Sigmoid colon (tissue), 4 donors: ENCODE results near the gene UBE2E1.

Source experiments
- EP300 ChIP-seq, 4 donors: sonication (generic); formaldehyde crosslinking; IDR thresholded peaks; one replicate each; pipeline ENCODE4 v1.6.1; 2017; ENCODE audit warnings: antibody characterized with exemption in 4 of 4
- POLR2A ChIP-seq, 2 donors: fragments of 450-650 bp; IDR thresholded peaks; one replicate each; pipeline ENCODE4 v1.6.1; 2016; ENCODE audit warnings: antibody characterized with exemption in 2 of 2, mild to moderate bottlenecking in 2 of 2, moderate library complexity in 2 of 2
- POLR2AphosphoS5 ChIP-seq, 4 donors: sonication (generic); formaldehyde crosslinking; IDR thresholded peaks; one replicate each; pipeline ENCODE4 v1.6.1; 2017; ENCODE audit warnings: antibody characterized with exemption in 4 of 4
- TF ChIP-seq, protein P1 (sequence below), 4 experiments: fragments of 450-650 bp in 3 of 4; fragments of 200-600 bp in 1 of 4; IDR thresholded peaks; one replicate each; pipeline ENCODE4 v1.5.1; 2016 to 2019; ENCODE audit warnings: antibody characterized with exemption in 4 of 4, mild to moderate bottlenecking in 3 of 4, moderate library complexity in 2 of 4

DNA sequence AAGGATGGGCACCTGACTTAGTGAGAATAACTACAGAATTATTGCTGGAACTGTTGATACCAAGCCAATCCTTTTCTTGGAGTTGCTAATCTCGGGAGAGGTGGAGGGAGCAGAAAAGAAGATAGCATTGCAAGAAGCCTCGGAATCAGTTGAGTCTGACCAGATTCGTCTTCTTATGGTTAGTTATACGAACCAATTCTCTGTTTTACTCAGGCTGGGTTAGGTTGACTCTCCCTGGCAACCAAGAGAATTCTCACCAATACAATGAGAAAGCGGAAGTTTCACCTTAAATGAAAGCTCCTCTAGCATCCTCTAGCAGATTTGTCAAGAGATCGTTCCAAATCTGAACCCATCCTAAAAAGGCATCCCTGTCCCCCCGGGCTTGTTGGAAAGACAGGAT lies 43.5 kb upstream of the UBE2E1 start:
- TF ChIP-seq, protein P1, sequence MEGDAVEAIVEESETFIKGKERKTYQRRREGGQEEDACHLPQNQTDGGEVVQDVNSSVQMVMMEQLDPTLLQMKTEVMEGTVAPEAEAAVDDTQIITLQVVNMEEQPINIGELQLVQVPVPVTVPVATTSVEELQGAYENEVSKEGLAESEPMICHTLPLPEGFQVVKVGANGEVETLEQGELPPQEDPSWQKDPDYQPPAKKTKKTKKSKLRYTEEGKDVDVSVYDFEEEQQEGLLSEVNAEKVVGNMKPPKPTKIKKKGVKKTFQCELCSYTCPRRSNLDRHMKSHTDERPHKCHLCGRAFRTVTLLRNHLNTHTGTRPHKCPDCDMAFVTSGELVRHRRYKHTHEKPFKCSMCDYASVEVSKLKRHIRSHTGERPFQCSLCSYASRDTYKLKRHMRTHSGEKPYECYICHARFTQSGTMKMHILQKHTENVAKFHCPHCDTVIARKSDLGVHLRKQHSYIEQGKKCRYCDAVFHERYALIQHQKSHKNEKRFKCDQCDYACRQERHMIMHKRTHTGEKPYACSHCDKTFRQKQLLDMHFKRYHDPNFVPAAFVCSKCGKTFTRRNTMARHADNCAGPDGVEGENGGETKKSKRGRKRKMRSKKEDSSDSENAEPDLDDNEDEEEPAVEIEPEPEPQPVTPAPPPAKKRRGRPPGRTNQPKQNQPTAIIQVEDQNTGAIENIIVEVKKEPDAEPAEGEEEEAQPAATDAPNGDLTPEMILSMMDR (IDR thresholded peaks at IDR 0.05) = no peak
- TF ChIP-seq POLR2A (IDR thresholded peaks at IDR 0.05) (no peak), EP300 (IDR thresholded peaks at IDR 0.05) (no peak), POLR2AphosphoS5 (IDR thresholded peaks at IDR 0.05) (no peak)
